Breast epithelium (tissue), 3 donors: ENCODE results near the gene PURB.

Experiments
- CTCF ChIP-seq, 3 donors: fragments of 450-650 bp; IDR thresholded peaks; one replicate each; pipeline ENCODE4 v1.5.1; 2016 to 2017; ENCODE audit warnings: antibody characterized with exemption in 3 of 3, mild to moderate bottlenecking in 3 of 3, moderate library complexity in 3 of 3
- POLR2A ChIP-seq: fragments of 450-650 bp; IDR thresholded peaks from one replicate; pipeline ENCODE4 v1.6.1; 2016; ENCODE audit warnings: antibody characterized with exemption, mild to moderate bottlenecking, moderate library complexity
- POLR2AphosphoS5 ChIP-seq, 3 donors: sonication (generic); formaldehyde crosslinking; IDR thresholded peaks; one replicate each; pipeline ENCODE4 v1.6.1; 2017; ENCODE audit warnings: antibody characterized with exemption in 3 of 3

- TF ChIP-seq CTCF (IDR thresholded peaks at IDR 0.05) (no peak), POLR2A (no peak), POLR2AphosphoS5 (IDR thresholded peaks at IDR 0.05) (no peak)
These were observed 9.7 kb upstream of the PURB start for GRCh38 chr7:44894888-44895580.
